Endothelial cell of umbilical vein (primary cell): ENCODE data around the gene KCNE3. TPM values are rescaled to one million over a fixed set of nuclear protein-coding genes. Genes with fewer than 3 reads are reported as not detected.

Source experiments
- BruUV-seq: library from RNA; stranded (reverse); fragments of 400-500 nt; replicated peaks from 2 replicates; lab custom pipeline; 2021; lab: Mats Ljungman, UMichigan
- CTCF ChIA-PET: fragments of 300-600, 350-600 bp; sonication (Branson Sonifier 250); formaldehyde crosslinking; loops from one replicate; lab custom pipeline; 2021; ENCODE audit warnings: antibody characterized with exemption, inconsistent platforms; lab: Charles Lee
- POLR2A ChIA-PET: fragments of 300-600, 350-600 bp; sonication (Branson Sonifier 250); formaldehyde crosslinking; loops from one replicate; lab custom pipeline; 2021; ENCODE audit warnings: antibody characterized with exemption, inconsistent platforms; lab: Charles Lee
- DNase-seq: peaks from one replicate; pipeline ENCODE4 v3.0.0-alpha.2; 2011; ENCODE audit warnings: low read depth, low spot score
- FAIRE-seq: peaks from 2 replicates; lab custom pipeline; 2011; peaks lifted over from hg19 to GRCh38; lab: Jason Lieb, UNC
- H2AFZ ChIP-seq: 2 replicates; pipeline ENCODE4 v1.6.0; 2012; ENCODE audit warnings: low read depth, low read length, control low read depth, inconsistent platforms
- H3K27ac ChIP-seq: 2 replicates; pipeline ENCODE4 v1.5.1; 2011; ENCODE audit warnings: low read depth, mild to moderate bottlenecking, control low read depth, low read length, moderate library complexity; ENCODE audit not compliant: insufficient read depth
- H3K27me3 ChIP-seq, 2 experiments: 2 replicates each; pipeline versions ENCODE4 v1.6.0 to v1.6.1; 2011; ENCODE audit warnings: low read length in 2 of 2, mixed read lengths in 1 of 2; ENCODE audit not compliant: control insufficient read depth in 2 of 2, insufficient read depth in 2 of 2
- H3K36me3 ChIP-seq, 2 experiments: 2 replicates in 1 of 2; 3 replicates in 1 of 2; pipeline ENCODE4 v1.5.1; 2011; ENCODE audit warnings: low read length in 2 of 2, mild to moderate bottlenecking in 1 of 2, moderate library complexity in 1 of 2; ENCODE audit not compliant: control insufficient read depth in 2 of 2, insufficient read depth in 2 of 2; ENCODE audit errors: extremely low read depth in 1 of 2
- H3K4me1 ChIP-seq: 3 replicates; pipeline ENCODE4 v1.5.1; 2011; ENCODE audit warnings: mild to moderate bottlenecking, low read length; ENCODE audit not compliant: control insufficient read depth, insufficient read depth; ENCODE audit errors: extremely low read depth
- H3K4me2 ChIP-seq: 2 replicates; pipeline ENCODE4 v1.6.1; 2011; ENCODE audit warnings: low read length, control low read depth, mixed read lengths; ENCODE audit not compliant: insufficient read depth
- H3K4me3 ChIP-seq, 3 experiments: fragments of 200-600 bp in 1 of 3; sonication (generic), shearing (Covaris generic) in 1 of 3; replicated peaks in 1 of 3; 2 replicates each; pipeline ENCODE4 v1.5.1; 2011 to 2016; ENCODE audit warnings: control low read depth in 3 of 3, low read length in 3 of 3, mild to moderate bottlenecking in 2 of 3, inconsistent platforms in 1 of 3, low read depth in 1 of 3, moderate library complexity in 1 of 3; ENCODE audit not compliant: insufficient read depth in 1 of 3
- H3K79me2 ChIP-seq: 2 replicates; pipeline ENCODE4 v1.6.0; 2012; ENCODE audit warnings: low read length, inconsistent platforms; ENCODE audit not compliant: control insufficient read depth, insufficient read depth
- H3K9ac ChIP-seq: replicated peaks from 2 replicates; pipeline ENCODE3; 2011; ENCODE audit warnings: low read length, control low read depth; ENCODE audit not compliant: insufficient read depth; ENCODE audit errors: extremely low read depth
- H3K9me1 ChIP-seq: replicated peaks from 3 replicates; pipeline ENCODE4 v1.6.0; 2011; ENCODE audit warnings: mild to moderate bottlenecking, low read length; ENCODE audit not compliant: control insufficient read depth, insufficient read depth; ENCODE audit errors: extremely low read depth
- H3K9me3 ChIP-seq: replicated peaks from 2 replicates; pipeline ENCODE4 v1.5.1; 2012; ENCODE audit warnings: low read length, inconsistent platforms; ENCODE audit not compliant: control insufficient read depth, insufficient read depth
- H4K20me1 ChIP-seq: replicated peaks from 2 replicates; pipeline ENCODE3; 2011; ENCODE audit warnings: mild to moderate bottlenecking, low read length; ENCODE audit not compliant: control insufficient read depth, insufficient read depth; ENCODE audit errors: extremely low read depth
- JUN ChIP-seq: IDR thresholded peaks from 2 replicates; pipeline ENCODE4 v1.6.1; 2011; ENCODE audit warnings: borderline replicate concordance, low read depth; ENCODE audit not compliant: insufficient read length, insufficient read depth
- MYC ChIP-seq: IDR thresholded peaks from one replicate; pipeline ENCODE4 v1.6.1; 2011; ENCODE audit warnings: mild to moderate bottlenecking, low read depth, low read length
- POLR2AphosphoS5 ChIP-seq: IDR thresholded peaks from 2 replicates; pipeline ENCODE4 v1.6.1; 2012; ENCODE audit warnings: low read depth, mild to moderate bottlenecking, control low read depth, low read length, moderate library complexity; ENCODE audit not compliant: insufficient read depth
- dilution Hi-C: fragments of 300-500 bp; cut with MboI; formaldehyde crosslinking; loops from one replicate; pipeline ENCODE4 v1.15.0; 2019; ENCODE audit warnings: low sequenced_read_pairs; ENCODE audit not compliant: extremely low pct_ligation_motif_present
- intact Hi-C: fragments of 100-400 bp; cut with micrococcal nuclease; formaldehyde crosslinking; loops from one replicate; pipeline ENCODE4 v1.10.0; 2022
- polyA plus RNA-seq, 4 experiments: library from polyadenylated mRNA; depleted of rRNA in 3 of 4; stranded (reverse) in 3 of 4; unstranded in 1 of 4; fragments of >200 nt; gene quantifications; 2 replicates each; pipeline versions ENCODE4 v1.2.1 to v1.2.3, GENCODE V29; 2011 to 2012; ENCODE audit warnings: missing spikeins in 1 of 4
- total RNA-seq: library from RNA; stranded (reverse); gene quantifications from 2 replicates; pipeline ENCODE4 v1.2.3, GENCODE V29; 2021

Gene KCNE3
- total and polyA plus RNA-seq, 2 donors (not counting 3 experiments of a cell fraction or from before 2014, with no cell fraction given): 0.97 to 2.2 TPM

- no peaks in the 10 kb centered on the region for H4K20me1 ChIP-seq
- ChIA-PET CTCF (no interaction called here), POLR2A (no interaction called here)
- DNase-seq (no peak), FAIRE-seq (no peak)
- no peaks in the 10 kb centered on the region for H3K79me2 ChIP-seq
- TF ChIP-seq MYC: no peak
- H3K4me2 ChIP-seq: no peak overlapping the region
- BruUV-seq: no TSS peak
- H2AFZ ChIP-seq: no peak overlapping the region
- H3K9me3 ChIP-seq: no peaks in the 10 kb centered on the region
- no peak overlapping the region for H3K9ac ChIP-seq
- dilution Hi-C loops: no loop called here
- intact Hi-C loops: no loop called here
- peaks cover 4 to 11% of the 10 kb centered on the region in 2 experiments for H3K27me3 ChIP-seq
- no peak overlapping the region for H3K27ac ChIP-seq
- no peaks in the 10 kb centered on the region for H3K4me1 ChIP-seq
- H3K36me3 ChIP-seq: no peaks in the 10 kb centered on the region
- no peak overlapping the region for H3K4me3 ChIP-seq
- no peaks in the 10 kb centered on the region for H3K9me1 ChIP-seq
Measured at GRCh38 chr11:74507582-74507981, 40.2 kb upstream of the KCNE3 start.

- H3K36me3 ChIP-seq: no peaks in the 10 kb centered on the region
- no peak overlapping the region for H3K4me3 ChIP-seq
- H3K79me2 ChIP-seq: no peaks in the 10 kb centered on the region
- TF ChIP-seq POLR2AphosphoS5 (no peak), JUN (no peak)
- H3K9me3 ChIP-seq: no peaks in the 10 kb centered on the region
- dilution Hi-C loops (no loop called here), intact Hi-C loops (no loop called here)
- H3K4me2 ChIP-seq: no peak overlapping the region
- no TSS peak for BruUV-seq
- H3K9ac ChIP-seq: no peak overlapping the region
- ChIA-PET CTCF (no interaction called here), POLR2A (no interaction called here)
- no peaks in the 10 kb centered on the region for H4K20me1 ChIP-seq
- DNase-seq: no peak
- H3K9me1 ChIP-seq: no peaks in the 10 kb centered on the region
- H3K27me3 ChIP-seq: peaks cover 4 to 11% of the 10 kb centered on the region in 2 experiments
- no peak for FAIRE-seq
- no peaks in the 10 kb centered on the region for H3K4me1 ChIP-seq
- no peak overlapping the region for H3K27ac ChIP-seq
- no peak overlapping the region for H2AFZ ChIP-seq
Measured at GRCh38 chr11:74506823-74507222, 39.5 kb upstream of the KCNE3 start.
